Cerebellar cortex (tissue), 1 donor: ENCODE data around the gene ZPR1.
"Not testable (repeated sequence)": the region's sequence is repeated elsewhere in the genome, so short reads cannot be mapped to it uniquely, and the experiment has no call there.

ENCODE experiments used
- DNase-seq: peaks from one replicate; pipeline ENCODE4 v3.0.0-alpha.2; 2015; ENCODE audit warnings: low spot score

Gene ZPR1, protein sequence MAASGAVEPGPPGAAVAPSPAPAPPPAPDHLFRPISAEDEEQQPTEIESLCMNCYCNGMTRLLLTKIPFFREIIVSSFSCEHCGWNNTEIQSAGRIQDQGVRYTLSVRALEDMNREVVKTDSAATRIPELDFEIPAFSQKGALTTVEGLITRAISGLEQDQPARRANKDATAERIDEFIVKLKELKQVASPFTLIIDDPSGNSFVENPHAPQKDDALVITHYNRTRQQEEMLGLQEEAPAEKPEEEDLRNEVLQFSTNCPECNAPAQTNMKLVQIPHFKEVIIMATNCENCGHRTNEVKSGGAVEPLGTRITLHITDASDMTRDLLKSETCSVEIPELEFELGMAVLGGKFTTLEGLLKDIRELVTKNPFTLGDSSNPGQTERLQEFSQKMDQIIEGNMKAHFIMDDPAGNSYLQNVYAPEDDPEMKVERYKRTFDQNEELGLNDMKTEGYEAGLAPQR

DNA sequence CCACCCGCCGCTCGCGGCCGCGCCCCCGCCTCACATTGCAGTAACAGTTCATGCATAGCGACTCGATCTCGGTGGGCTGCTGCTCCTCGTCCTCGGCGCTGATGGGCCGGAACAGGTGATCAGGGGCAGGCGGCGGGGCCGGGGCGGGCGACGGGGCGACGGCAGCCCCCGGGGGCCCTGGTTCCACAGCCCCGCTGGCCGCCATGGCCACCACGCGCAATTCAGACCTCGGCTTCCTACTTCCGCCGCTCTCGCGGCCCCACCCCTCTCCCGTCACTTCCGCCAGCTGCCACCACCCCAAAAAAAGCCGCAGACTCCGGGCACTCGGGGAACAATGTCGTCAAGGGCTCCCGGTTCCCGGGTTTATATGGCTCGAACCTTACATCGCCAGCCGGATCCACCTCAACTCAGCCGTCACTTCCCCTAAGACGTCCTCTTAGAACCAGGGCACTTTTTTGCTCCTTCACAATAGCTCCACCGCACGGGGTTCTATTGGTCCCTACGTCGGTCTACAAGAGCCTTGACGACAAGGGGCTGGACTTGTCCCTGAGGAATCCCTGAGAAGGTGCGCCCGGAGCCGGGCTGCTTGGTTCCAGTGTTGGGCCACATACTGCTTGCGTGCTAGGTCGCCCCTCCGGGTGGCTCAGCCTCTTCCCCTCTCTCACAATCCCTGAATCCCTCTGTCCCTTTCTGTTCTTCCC lies at the start of gene ZPR1:
Gene ZPR1 (minus strand): TSS at position 238 of the 701 bp plus-strand sequence. CDS start 33 bp downstream, at position 205.
- DNase-seq = peak; percentile 85

DNA sequence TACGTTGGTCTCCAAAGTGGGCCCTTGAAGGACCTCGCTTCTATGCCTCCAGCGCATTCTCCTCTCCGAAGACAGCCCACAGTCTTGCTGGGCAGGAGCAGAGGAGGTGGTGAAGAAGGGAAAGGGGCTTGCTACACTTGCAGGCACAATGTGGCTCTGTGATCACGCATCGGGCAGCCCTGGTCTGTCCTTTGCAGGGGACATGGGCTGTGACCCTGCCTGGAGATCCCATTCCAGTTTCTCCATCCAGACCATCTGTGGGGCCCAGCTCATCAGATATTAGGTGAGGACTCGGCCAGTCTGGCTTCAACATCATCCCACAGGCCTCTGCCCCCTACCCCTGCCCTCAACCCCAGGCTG lies 48.8 kb upstream of the ZPR1 start:
- no peak for DNase-seq

DNA sequence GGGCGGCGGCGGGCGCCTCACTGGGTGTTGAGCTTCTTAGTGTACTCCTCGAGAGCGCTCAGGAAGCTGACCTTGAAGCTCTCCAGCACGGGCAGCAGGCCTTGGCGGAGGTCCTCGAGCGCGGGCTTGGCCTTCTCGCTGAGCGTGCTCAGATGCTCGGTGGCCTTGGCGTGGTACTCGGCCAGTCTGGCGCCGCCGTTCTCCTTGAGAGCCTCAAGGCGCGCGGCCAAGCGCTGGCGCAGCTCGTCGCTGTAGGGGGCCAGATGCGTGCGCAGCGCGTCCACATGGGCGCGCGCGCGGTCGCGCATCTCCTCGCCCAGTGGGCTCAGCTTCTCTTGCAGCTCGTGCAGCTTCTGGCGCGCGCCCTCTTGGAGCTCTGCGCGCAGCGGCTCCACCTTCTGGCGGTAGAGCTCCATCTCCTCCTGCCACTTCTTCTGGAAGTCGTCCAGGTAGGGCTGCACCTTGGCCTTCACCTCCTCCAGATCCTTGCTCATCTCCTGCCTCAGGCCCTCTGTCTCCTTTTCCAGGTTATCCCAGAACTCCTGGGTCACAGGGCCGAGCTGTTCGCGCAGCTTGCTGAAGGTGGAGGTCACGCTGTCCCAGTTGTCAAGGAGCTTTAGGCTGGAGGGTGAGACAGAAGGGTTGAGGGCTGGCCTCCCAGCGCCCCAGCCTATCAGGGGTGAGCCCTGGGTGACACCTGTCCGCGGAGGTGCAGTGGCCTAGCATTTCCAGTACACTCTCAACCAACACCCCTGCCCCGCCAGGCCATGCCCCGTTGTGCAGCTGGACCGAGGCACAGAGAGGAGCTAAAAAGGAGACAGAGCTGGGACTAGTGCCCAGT lies 48.2 kb upstream of the ZPR1 start:
- DNase-seq = peak; percentile 87

DNA sequence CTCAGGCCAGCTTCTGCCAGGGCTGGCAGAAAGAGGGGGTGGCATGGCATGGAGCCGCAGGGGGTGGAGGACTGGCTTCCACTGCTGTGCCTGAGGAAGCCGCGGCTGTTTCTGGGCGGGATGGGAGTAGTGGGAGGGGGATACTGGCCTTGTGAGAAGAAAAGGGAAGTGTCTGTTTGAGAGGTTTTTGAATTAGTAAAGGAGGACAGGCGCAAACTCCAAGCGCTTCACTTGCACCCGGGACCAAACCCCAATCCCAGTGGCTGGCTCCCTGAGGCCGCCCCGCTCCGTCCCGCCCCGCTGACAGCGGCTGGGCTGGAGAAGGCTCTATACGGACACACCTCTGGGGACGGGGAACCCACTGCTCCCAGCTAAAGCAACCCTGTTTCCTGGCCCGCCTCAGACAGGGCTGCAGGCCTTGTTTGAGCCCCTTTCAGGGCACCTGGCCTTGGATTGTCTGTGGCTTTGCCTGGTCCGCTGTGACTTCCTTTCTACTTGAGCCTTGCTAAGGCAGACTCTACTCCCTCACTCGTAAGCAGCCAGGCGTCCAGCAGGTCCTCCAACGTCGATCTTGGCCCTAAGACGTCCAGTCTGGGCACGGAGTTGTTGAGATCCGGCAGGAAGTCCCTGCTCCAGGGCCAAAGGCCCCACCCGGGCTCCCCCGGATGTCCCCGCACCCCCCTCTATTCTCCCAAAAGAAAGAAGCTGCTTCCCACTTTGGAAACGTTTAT lies 47.4 kb upstream of the ZPR1 start:
- DNase-seq = no peak

DNA sequence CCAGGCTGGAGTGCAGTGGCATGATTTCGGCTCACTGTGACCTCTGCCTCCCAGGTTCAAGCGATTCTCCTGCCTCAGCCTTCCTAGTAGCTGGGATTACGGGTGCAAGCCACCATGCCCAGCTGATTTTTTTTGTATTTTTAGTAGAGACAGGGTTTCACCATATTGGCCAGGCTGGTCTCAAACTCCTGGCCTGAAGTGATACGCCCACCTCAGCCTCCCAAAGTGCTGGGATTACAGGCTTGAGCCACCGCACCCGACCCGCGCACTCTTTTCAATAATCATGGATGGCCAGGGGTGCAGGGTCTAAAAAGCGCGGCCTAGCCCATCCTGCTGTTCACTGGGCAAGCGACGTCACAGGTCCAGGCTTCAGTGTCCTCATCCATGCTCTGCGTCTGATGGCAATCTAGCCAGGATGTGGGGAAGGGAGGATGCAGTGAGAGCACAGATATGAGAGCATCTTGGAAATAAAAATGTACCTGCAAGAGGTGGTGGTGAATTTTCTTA lies 46.8 kb upstream of the ZPR1 start:
- not testable (repeated sequence) for DNase-seq

DNA sequence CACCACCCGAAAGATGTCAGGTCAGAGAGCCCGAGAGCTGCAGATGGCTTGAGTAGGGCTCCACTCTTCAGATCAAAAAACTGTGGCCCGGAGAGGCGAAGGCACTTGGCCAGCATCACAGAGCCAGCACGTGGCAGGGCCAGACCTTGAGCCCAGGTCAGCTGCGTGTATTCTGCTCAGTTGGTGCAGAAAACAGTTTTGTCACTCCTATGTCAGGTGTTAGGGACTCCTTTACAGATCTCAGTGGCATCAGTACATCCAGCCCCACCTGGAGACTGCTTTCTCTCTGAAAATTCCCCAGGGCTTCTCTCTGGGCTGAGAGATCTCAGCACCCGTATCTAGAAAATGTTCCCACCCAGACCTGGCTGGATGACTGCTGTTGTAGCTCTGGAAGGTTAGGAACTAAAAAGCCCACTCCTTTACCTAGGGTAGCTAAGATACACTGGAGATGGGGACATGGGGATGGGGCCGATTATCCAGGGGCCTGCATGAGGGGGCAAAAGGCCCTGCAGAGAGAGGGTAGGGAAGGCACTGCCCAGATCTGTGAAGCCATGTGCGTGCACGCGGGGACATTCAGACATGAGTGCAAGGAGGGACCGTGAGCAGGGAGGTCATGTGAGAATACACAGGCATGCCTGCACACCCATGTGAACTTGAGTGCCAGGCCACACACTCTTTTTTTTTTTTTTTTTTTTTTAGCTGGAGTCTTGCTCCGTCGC lies 46.2 kb upstream of the ZPR1 start:
- DNase-seq = no peak

DNA sequence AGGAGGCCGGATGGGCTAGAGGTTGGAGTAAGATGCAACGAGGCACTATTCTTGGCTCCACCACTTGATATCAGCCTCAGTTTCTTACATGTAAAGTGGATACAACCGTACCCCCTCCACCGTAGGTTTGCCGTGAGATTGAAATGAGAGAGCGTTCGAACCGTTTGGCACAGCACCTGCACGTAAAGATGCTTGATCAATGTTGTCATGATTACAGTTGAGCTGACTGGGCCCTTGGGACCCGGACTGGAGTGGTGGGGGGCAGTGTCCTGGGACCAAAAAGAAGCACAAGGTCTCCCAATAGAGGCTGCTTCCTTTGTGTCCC lies 45.6 kb upstream of the ZPR1 start:
- no peak for DNase-seq

DNA sequence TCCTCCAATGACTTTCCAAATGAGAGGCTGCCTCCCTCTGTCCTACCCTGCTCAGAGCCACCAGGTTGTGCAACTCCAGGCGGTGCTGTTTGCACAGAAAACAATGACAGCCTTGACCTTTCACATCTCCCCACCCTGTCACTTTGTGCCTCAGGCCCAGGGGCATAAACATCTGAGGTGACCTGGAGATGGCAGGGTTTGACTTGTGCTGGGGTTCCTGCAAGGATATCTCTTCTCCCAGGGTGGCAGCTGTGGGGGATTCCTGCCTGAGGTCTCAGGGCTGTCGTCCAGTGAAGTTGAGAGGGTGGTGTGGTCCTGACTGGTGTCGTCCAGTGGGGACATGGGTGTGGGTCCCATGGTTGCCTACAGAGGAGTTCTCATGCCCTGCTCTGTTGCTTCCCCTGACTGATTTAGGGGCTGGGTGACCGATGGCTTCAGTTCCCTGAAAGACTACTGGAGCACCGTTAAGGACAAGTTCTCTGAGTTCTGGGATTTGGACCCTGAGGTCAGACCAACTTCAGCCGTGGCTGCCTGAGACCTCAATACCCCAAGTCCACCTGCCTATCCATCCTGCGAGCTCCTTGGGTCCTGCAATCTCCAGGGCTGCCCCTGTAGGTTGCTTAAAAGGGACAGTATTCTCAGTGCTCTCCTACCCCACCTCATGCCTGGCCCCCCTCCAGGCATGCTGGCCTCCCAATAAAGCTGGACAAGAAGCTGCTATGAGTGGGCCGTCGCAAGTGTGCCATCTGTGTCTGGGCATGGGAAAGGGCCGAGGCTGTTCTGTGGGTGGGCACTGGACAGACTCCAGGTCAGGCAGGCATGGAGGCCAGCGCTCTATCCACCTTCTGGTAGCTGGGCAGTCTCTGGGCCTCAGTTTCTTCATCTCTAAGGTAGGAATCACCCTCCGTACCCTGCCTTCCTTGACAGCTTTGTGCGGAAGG lies 44.8 kb upstream of the ZPR1 start:
- DNase-seq = no peak

DNA sequence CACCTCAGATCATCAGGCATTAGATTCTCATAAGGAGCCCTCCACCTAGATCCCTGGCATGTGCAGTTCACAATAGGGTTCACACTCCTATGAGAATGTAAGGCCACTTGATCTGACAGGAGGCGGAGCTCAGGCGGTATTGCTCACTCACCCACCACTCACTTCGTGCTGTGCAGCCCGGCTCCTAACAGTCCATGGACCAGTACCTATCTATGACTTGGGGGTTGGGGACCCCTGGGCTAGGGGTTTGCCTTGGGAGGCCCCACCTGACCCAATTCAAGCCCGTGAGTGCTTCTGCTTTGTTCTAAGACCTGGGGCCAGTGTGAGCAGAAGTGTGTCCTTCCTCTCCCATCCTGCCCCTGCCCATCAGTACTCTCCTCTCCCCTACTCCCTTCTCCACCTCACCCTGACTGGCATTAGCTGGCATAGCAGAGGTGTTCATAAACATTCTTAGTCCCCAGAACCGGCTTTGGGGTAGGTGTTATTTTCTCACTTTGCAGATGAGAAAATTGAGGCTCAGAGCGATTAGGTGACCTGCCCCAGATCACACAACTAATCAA lies 44.0 kb upstream of the ZPR1 start:
- DNase-seq = no peak

DNA sequence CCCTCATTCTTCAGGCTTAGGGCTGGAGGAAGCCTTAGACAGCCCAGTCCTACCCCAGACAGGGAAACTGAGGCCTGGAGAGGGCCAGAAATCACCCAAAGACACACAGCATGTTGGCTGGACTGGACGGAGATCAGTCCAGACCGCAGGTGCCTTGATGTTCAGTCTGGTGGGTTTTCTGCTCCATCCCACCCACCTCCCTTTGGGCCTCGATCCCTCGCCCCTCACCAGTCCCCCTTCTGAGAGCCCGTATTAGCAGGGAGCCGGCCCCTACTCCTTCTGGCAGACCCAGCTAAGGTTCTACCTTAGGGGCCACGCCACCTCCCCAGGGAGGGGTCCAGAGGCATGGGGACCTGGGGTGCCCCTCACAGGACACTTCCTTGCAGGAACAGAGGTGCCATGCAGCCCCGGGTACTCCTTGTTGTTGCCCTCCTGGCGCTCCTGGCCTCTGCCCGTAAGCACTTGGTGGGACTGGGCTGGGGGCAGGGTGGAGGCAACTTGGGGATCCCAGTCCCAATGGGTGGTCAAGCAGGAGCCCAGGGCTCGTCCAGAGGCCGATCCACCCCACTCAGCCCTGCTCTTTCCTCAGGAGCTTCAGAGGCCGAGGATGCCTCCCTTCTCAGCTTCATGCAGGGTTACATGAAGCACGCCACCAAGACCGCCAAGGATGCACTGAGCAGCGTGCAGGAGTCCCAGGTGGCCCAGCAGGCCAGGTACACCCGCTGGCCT lies 42.5 kb upstream of the ZPR1 start:
- no peak for DNase-seq

DNA sequence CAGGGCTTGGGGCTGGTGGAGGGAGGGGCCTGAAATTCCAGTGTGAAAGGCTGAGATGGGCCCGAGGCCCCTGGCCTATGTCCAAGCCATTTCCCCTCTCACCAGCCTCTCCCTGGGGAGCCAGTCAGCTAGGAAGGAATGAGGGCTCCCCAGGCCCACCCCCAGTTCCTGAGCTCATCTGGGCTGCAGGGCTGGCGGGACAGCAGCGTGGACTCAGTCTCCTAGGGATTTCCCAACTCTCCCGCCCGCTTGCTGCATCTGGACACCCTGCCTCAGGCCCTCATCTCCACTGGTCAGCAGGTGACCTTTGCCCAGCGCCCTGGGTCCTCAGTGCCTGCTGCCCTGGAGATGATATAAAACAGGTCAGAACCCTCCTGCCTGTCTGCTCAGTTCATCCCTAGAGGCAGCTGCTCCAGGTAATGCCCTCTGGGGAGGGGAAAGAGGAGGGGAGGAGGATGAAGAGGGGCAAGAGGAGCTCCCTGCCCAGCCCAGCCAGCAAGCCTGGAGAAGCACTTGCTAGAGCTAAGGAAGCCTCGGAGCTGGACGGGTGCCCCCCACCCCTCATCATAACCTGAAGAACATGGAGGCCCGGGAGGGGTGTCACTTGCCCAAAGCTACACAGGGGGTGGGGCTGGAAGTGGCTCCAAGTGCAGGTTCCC lies 41.8 kb upstream of the ZPR1 start, which contains the start of gene APOC3:
Gene APOC3 (plus strand): TSS at position 383 of the 659 bp plus-strand sequence. CDS start 676 bp downstream, outside the sequence.
- DNase-seq = no peak

DNA sequence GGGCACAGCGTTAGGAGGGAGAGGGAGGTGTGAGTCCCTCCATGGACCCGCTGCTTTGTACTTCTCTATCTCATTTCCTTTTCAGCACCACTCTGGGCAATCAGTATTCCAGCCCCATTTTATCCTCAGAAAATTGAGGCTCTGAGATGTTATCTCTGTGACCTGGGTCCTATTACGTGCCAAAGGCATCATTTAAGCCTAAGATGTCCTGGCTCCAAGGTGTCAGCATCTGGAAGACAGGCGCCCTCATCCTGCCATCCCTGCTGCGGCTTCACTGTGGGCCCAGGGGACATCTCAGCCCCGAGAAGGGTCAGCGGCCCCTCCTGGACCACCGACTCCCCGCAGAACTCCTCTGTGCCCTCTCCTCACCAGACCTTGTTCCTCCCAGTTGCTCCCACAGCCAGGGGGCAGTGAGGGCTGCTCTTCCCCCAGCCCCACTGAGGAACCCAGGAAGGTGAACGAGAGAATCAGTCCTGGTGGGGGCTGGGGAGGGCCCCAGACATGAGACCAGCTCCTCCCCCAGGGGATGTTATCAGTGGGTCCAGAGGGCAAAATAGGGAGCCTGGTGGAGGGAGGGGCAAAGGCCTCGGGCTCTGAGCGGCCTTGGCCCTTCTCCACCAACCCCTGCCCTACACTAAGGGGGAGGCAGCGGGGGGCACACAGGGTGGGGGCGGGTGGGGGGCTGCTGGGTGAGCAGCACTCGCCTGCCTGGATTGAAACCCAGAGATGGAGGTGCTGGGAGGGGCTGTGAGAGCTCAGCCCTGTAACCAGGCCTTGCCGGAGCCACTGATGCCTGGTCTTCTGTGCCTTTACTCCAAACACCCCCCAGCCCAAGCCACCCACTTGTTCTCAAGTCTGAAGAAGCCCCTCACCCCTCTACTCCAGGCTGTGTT lies 41.1 kb upstream of the ZPR1 start:
- no peak for DNase-seq

DNA sequence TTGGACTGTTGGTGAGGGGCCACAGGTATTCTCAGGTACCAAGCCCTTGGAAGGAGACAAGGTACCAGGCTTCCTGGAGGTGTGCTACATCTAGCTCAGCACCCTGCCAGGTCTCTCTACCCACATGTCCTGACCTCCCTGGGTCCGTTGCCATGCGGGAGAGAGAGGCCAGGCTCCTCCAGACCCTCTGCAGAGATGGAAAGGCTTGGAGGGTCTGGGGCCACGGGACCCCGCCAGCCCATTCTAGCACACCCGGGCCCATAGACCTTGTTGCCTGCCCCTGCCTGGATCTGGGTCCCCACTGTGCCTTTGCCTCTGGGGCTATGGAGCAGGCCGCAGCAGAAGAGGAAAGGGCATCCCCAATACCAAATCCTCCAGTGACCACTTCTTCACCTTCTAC lies 39.6 kb upstream of the ZPR1 start:
- DNase-seq = no peak

DNA sequence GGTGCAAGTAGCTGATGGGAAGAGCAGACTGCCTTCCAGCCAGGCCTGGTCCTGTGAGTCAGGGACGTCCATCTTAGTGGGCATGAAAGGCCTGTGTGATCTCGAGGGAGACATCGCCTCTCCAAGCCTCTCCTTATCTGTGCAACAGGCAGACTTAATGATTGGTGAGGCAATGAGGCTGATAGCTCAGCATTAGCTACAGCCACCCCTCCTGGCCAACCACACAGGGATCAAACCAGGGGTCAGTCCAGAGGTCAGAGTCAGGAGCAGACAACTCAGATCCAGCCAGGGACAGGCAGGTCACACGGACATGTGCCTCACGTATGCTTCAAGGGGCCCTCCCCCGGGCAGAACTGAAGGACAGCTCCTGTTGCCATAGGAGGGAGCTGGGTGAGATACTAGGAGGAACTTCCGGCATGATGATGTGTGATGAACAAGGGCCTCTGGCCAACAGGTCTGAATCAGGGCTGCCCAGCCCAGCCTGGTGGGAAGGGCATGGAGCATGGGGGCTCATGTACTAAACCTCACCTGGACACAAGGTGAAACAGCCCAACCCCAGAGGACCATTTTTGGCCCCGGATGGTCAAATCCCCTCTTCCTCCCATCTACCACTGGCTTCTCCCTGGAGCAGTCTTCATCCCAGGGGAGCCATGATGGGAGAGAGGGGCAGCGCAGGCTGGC lies 39.1 kb upstream of the ZPR1 start:
- no peak for DNase-seq

DNA sequence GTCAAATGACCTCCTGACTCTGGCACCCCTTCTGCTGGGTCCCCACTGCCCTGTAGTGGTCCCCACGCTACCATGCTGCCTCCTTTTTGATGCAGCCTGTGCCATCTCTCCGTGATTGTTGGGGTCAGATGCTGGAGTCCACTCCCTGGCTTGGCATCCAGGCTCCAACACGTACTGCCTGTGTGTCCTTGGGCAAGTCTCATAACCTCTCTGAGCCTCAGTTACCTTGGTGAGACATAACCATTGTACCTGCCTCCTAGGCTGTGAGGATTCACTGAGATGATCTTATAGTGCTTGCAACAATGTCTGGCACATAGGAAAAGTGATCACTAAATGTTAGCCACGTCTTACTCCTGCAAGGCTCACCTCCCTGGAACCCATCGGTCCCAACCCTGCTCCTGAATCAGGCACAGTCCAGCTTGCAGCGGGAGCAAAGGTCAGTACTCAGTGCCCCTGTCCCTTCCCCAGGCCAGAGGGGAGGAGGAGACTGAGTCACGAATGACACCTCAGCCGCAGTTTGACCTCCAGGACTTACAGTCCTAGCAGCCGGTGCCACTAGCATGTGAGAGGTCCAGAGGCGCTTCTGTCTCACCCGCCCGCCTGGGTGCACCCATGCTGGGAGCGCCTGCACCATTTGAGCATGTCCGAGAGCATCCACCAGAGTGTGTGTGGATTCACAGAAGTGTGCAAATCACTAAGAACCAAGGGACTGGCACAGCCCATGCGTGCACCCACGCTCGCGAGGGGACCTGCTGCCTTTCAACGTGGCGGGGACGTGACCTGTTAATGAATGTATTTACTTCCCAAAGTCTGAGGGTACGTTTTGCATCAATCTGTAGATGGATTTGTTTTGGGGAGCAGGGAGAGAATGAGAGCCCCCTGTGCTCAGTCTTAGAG lies 38.3 kb upstream of the ZPR1 start:
- no peak for DNase-seq

DNA sequence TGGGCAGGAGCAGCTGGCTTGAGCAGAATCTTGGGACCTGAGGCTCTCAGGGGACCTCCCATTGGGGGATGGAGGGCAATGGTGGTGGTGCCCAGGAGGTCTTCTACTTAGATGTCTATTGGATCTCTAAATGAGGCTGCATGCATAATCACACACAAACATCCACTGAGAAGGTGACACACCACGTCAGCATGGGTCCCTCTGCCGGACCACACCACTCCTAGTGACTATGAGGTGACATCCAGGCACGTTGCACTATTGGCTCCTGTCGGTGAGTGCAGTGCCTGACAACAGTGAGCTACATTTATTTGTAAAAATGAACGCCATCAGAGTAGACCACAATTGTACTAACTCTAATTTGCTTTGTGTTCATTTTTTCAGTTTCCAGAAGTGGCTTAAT lies 37.6 kb upstream of the ZPR1 start:
- DNase-seq = no peak
